H1 (cell line): Measurements from ENCODE around the gene CFAP210. TPM values are rescaled to one million over a fixed set of nuclear protein-coding genes. Genes with fewer than 3 reads are reported as not detected.

ENCODE experiments used
- CTCF ChIA-PET: fragments of 300-600 bp; sonication (Branson Sonifier 250); formaldehyde crosslinking; loops from one replicate; lab custom pipeline; 2021; ENCODE audit not compliant: partially characterized antibody; lab: Charles Lee
- POLR2A ChIA-PET: fragments of 300-600 bp; sonication (Branson Sonifier 250); formaldehyde crosslinking; loops from one replicate; lab custom pipeline; 2021; ENCODE audit warnings: inconsistent platforms; ENCODE audit not compliant: partially characterized antibody; lab: Charles Lee
- DNase-seq, 2 experiments: peaks; one replicate each; pipeline versions ENCODE4 v3.0.0 to v3.0.0-alpha.2; 2010 to 2022; ENCODE audit warnings: low spot score in 2 of 2, low read depth in 1 of 2, mixed read lengths in 1 of 2
- FAIRE-seq: peaks from 2 replicates; lab custom pipeline; 2011; peaks lifted over from hg19 to GRCh38; lab: Jason Lieb, UNC
- H2AFZ ChIP-seq: 2 replicates; pipeline ENCODE4 v1.8.1; 2012; ENCODE audit warnings: low read length, inconsistent platforms
- H2AK5ac ChIP-seq: 2 replicates; pipeline ENCODE4 v1.6.1; 2013; ENCODE audit warnings: low read depth, low read length
- H2BK120ac ChIP-seq: replicated peaks from 2 replicates; pipeline ENCODE3; 2013; ENCODE audit warnings: low read depth, low read length, inconsistent platforms
- H2BK12ac ChIP-seq: 2 replicates; pipeline ENCODE4 v1.6.1; 2013; ENCODE audit warnings: low read depth, low read length
- H2BK15ac ChIP-seq: 2 replicates; pipeline ENCODE4 v1.6.1; 2013; ENCODE audit warnings: low read length
- H2BK20ac ChIP-seq: 2 replicates; pipeline ENCODE4 v1.6.1; 2013; ENCODE audit warnings: low read length
- H2BK5ac ChIP-seq: 2 replicates; pipeline ENCODE4 v1.6.1; 2013; ENCODE audit warnings: low read depth, low read length
- H3K14ac ChIP-seq: 2 replicates; pipeline ENCODE4 v1.6.1; 2013; ENCODE audit warnings: inconsistent platforms; ENCODE audit not compliant: insufficient read length
- H3K18ac ChIP-seq: 2 replicates; pipeline ENCODE4 v1.6.1; 2013; ENCODE audit warnings: low read length; ENCODE audit errors: extremely low read depth
- H3K23ac ChIP-seq: 2 replicates; pipeline ENCODE4 v1.6.1; 2013; ENCODE audit warnings: inconsistent platforms; ENCODE audit not compliant: insufficient read length
- H3K23me2 ChIP-seq: 2 replicates; pipeline ENCODE4 v1.6.1; 2013; ENCODE audit warnings: low read depth, low read length
- H3K27ac ChIP-seq: 2 replicates; pipeline ENCODE4 v1.6.1; 2011; ENCODE audit warnings: low read depth, low read length, inconsistent platforms
- H3K27me3 ChIP-seq, 4 experiments: replicated peaks in 1 of 4; 1 replicate in 1 of 4; 2 replicates in 3 of 4; pipeline versions ENCODE4 v1.6.1 to v1.8.1; 2011 to 2013; ENCODE audit warnings: low read length in 3 of 4, mild to moderate bottlenecking in 3 of 4, inconsistent platforms in 2 of 4, mixed read lengths in 2 of 4, moderate library complexity in 1 of 4; ENCODE audit not compliant: control insufficient read depth in 3 of 4, insufficient read depth in 3 of 4; ENCODE audit errors: extremely low read depth in 1 of 4
- H3K36me3 ChIP-seq, 4 experiments: 2 replicates each; pipeline versions ENCODE4 v1.6.1 to v1.8.1; 2011 to 2013; ENCODE audit warnings: mild to moderate bottlenecking in 4 of 4, low read length in 3 of 4, moderate library complexity in 2 of 4, control low read depth in 1 of 4, inconsistent platforms in 1 of 4; ENCODE audit not compliant: insufficient read depth in 4 of 4, control insufficient read depth in 2 of 4
- H3K4ac ChIP-seq: replicated peaks from 2 replicates; pipeline ENCODE3; 2013; ENCODE audit warnings: low read length, low read depth, mixed read lengths, inconsistent platforms; ENCODE audit not compliant: insufficient read length
- H3K4me1 ChIP-seq, 4 experiments: replicated peaks in 1 of 4; 1 replicate in 1 of 4; 2 replicates in 3 of 4; pipeline versions ENCODE4 v1.6.1 to v1.8.1; 2011 to 2013; ENCODE audit warnings: low read length in 3 of 4, inconsistent platforms in 2 of 4, mixed read lengths in 1 of 4; ENCODE audit not compliant: insufficient read depth in 4 of 4, control insufficient read depth in 3 of 4
- H3K4me2 ChIP-seq, 2 experiments: 2 replicates each; pipeline versions ENCODE4 v1.6.1 to v1.8.1; 2011 to 2013; ENCODE audit warnings: low read depth in 2 of 2, low read length in 2 of 2, control low read depth in 1 of 2, inconsistent platforms in 1 of 2, mild to moderate bottlenecking in 1 of 2; ENCODE audit not compliant: insufficient read depth in 1 of 2
- H3K4me3 ChIP-seq, 4 experiments: fragments of 200-600, 300-600 bp in 1 of 4; sonication (generic), shearing (Covaris generic), sonication (Bioruptor Twin) in 1 of 4; 2 replicates each; pipeline versions ENCODE4 v1.5.1 to v1.8.1; 2011 to 2016; ENCODE audit warnings: low read length in 4 of 4, low read depth in 3 of 4, control low read depth in 2 of 4, inconsistent platforms in 2 of 4, mild to moderate bottlenecking in 2 of 4, mixed read lengths in 1 of 4, moderate library complexity in 1 of 4; ENCODE audit not compliant: insufficient read depth in 2 of 4; ENCODE audit errors: extremely low read depth in 1 of 4
- H3K56ac ChIP-seq: replicated peaks from 2 replicates; pipeline ENCODE3; 2013; ENCODE audit warnings: low read depth, mild to moderate bottlenecking, mixed read lengths, low read length, inconsistent platforms; ENCODE audit not compliant: insufficient read length
- H3K79me1 ChIP-seq: 2 replicates; pipeline ENCODE4 v1.6.1; 2013; ENCODE audit warnings: low read depth, low read length, control low read depth
- H3K79me2 ChIP-seq, 2 experiments: 2 replicates each; pipeline versions ENCODE4 v1.6.1 to v1.8.1; 2012 to 2013; ENCODE audit warnings: low read length in 2 of 2, mild to moderate bottlenecking in 2 of 2, inconsistent platforms in 1 of 2; ENCODE audit not compliant: insufficient read depth in 2 of 2, control insufficient read depth in 1 of 2
- H3K9ac ChIP-seq, 4 experiments: replicated peaks in 1 of 4; 1 replicate in 1 of 4; 2 replicates in 3 of 4; pipeline versions ENCODE4 v1.6.1 to v1.8.1; 2011 to 2013; ENCODE audit warnings: low read depth in 3 of 4, low read length in 3 of 4, control low read depth in 2 of 4, mild to moderate bottlenecking in 2 of 4, moderate library complexity in 2 of 4, inconsistent platforms in 1 of 4; ENCODE audit errors: extremely low read depth in 1 of 4
- H3K9me3 ChIP-seq, 2 experiments: 2 replicates each; pipeline versions ENCODE4 v1.6.1 to v1.8.1; 2012 to 2013; ENCODE audit warnings: mild to moderate bottlenecking in 2 of 2, moderate library complexity in 2 of 2, control low read depth in 1 of 2, inconsistent platforms in 1 of 2, low read depth in 1 of 2, low read length in 1 of 2, mixed read lengths in 1 of 2; ENCODE audit not compliant: insufficient read depth in 2 of 2
- H4K20me1 ChIP-seq, 2 experiments: replicated peaks in 1 of 2; 2 replicates each; pipeline versions ENCODE3 to v1.8.1; 2011 to 2013; ENCODE audit warnings: inconsistent platforms in 2 of 2, low read length in 2 of 2, mild to moderate bottlenecking in 1 of 2; ENCODE audit not compliant: insufficient read depth in 2 of 2, control insufficient read depth in 1 of 2
- H4K5ac ChIP-seq: 2 replicates; pipeline ENCODE4 v1.6.1; 2013; ENCODE audit warnings: low read length, low read depth, mixed read lengths, inconsistent platforms; ENCODE audit not compliant: insufficient read length
- H4K8ac ChIP-seq: 2 replicates; pipeline ENCODE4 v1.8.0; 2013; ENCODE audit warnings: mild to moderate bottlenecking, moderate library complexity, low read length, inconsistent platforms; ENCODE audit not compliant: insufficient read depth; ENCODE audit errors: extremely low read depth
- H4K91ac ChIP-seq: replicated peaks from 2 replicates; pipeline ENCODE3; 2013; ENCODE audit warnings: low read length, mixed read lengths, inconsistent platforms; ENCODE audit not compliant: insufficient read length
- CTBP2 ChIP-seq: IDR thresholded peaks from 2 replicates; pipeline ENCODE4 v1.7.0; 2011; ENCODE audit warnings: borderline replicate concordance, mild to moderate bottlenecking, moderate library complexity, mixed read lengths, low read length; ENCODE audit not compliant: insufficient read depth, insufficient read length
- CTCF ChIP-seq, 3 experiments: IDR thresholded peaks; 1 replicate in 2 of 3; 2 replicates in 1 of 3; pipeline versions ENCODE4 v1.5.1 to v1.6.1; 2011; ENCODE audit warnings: low read length in 3 of 3, mild to moderate bottlenecking in 3 of 3, inconsistent platforms in 2 of 3, low read depth in 1 of 3, moderate library complexity in 1 of 3; ENCODE audit not compliant: insufficient read depth in 1 of 3; ENCODE audit errors: control extremely low read depth in 1 of 3
- E2F6 ChIP-seq: IDR thresholded peaks from 2 replicates; pipeline ENCODE4 v1.6.1; 2012; ENCODE audit warnings: inconsistent platforms
- EGR1 ChIP-seq: IDR thresholded peaks from 2 replicates; pipeline ENCODE4 v1.6.1; 2011; ENCODE audit warnings: low read depth, low read length, borderline replicate concordance
- JUN ChIP-seq: IDR thresholded peaks from 2 replicates; pipeline ENCODE4 v1.6.1; 2011; ENCODE audit warnings: low read depth, mild to moderate bottlenecking, improper control_type of control experiment, low read length
- RAD21 ChIP-seq, 2 experiments: IDR thresholded peaks in 1 of 2; conservative IDR thresholded peaks in 1 of 2; 2 replicates each; pipeline ENCODE4 v1.6.1; 2011; ENCODE audit warnings: low read depth in 2 of 2, low read length in 2 of 2, improper control_type of control experiment in 1 of 2, inconsistent platforms in 1 of 2, mild to moderate bottlenecking in 1 of 2, moderate library complexity in 1 of 2
- SIRT6 ChIP-seq: IDR thresholded peaks from one replicate; pipeline ENCODE4 v1.7.1; 2012; ENCODE audit warnings: low read length, inconsistent platforms
- SP1 ChIP-seq: IDR thresholded peaks from 2 replicates; pipeline ENCODE4 v1.6.1; 2011; ENCODE audit warnings: low read depth, low read length
- TBP ChIP-seq: IDR thresholded peaks from 2 replicates; pipeline ENCODE4 v1.6.1; 2011; ENCODE audit warnings: low read depth, low read length, improper control_type of control experiment
- USF2 ChIP-seq: IDR thresholded peaks from 2 replicates; pipeline ENCODE4 v1.6.1; 2011; ENCODE audit warnings: low read length, improper control_type of control experiment
- WGBS, 2 experiments: shearing (Covaris generic) in 1 of 2; methylation state at CpG; one replicate each; pipeline versions ENCODE4 v1.1.6 to v1.1.7; 2013 to 2015; ENCODE audit warnings: low lambda C conversion rate in 2 of 2, mixed read lengths in 2 of 2, inconsistent platforms in 1 of 2, low coverage in 1 of 2, missing lambda C conversion rate in 1 of 2; ENCODE audit not compliant: insufficient replicate concordance in 2 of 2, insufficient coverage in 1 of 2, insufficient read length in 1 of 2; ENCODE audit errors: extremely low coverage in 1 of 2, missing lambda C conversion rate in 1 of 2; 5-methylcytosine and 5-hydroxymethylcytosine counted together
- polyA plus RNA-seq, 7 experiments: library from polyadenylated mRNA; depleted of rRNA in 3 of 7; stranded (reverse) in 5 of 7; unstranded in 2 of 7; fragments of >200 nt in 5 of 7; fragments of 200-250 nt in 2 of 7; gene quantifications; 1 replicate in 5 of 7; 2 replicates in 1 of 7; 4 replicates in 1 of 7; pipeline versions ENCODE4 v1.2.1 to v1.2.3, GENCODE V29; 2011 to 2013; ENCODE audit warnings: missing spikeins in 2 of 7, mixed read lengths in 2 of 7
- total RNA-seq: library from RNA; stranded (reverse); fragmentation: NEBNext Ultra II Directional; extraction: Animal tissue kit (Norgen Biotek cat#: 25700); gene quantifications from 2 replicates; pipeline ENCODE4 v1.2.1, GENCODE V29; 2021

CFAP210 gene
- total and polyA plus RNA-seq, 2 of the 8 experiments (the other 6 are each of a cell fraction or from before 2014, with no cell fraction given), result 0.06 to 0.37 TPM

GRCh38 chr2:169673106-169673505 lies 21.1 kb downstream of the CFAP210 start:
- Histone ChIP-seq H2BK5ac (no peak overlapping the region), H3K23ac (no peak overlapping the region), H4K5ac (no peak overlapping the region), H3K9me3 (no peaks in the 10 kb centered on the region; a peak in 1 of 4 replicates), H3K56ac (no peak overlapping the region), H3K4ac (no peak overlapping the region), H4K20me1 (no peaks in the 10 kb centered on the region), H4K91ac (no peak overlapping the region), H2AK5ac (no peak overlapping the region), H2BK20ac (no peak overlapping the region), H3K27ac (no peak overlapping the region), H2AFZ (no peak overlapping the region), H3K4me1 (no peaks in the 10 kb centered on the region), H3K36me3 (no peaks in the 10 kb centered on the region), H3K79me1 (no peaks in the 10 kb centered on the region), H3K9ac (no peak overlapping the region), H3K79me2 (no peaks in the 10 kb centered on the region), H2BK12ac (no peak overlapping the region), H3K14ac (no peak overlapping the region), H2BK120ac (no peak overlapping the region), H3K27me3 (no peaks in the 10 kb centered on the region), H3K23me2 (no peaks in the 10 kb centered on the region; the same call in 1 of the 2 replicates), H4K8ac (no peak overlapping the region), H3K4me2 (no peak overlapping the region), H2BK15ac (no peak overlapping the region), H3K18ac (no peak overlapping the region), H3K4me3 (no peak overlapping the region)
- 91% methylated on average over 3 of the region's 3 CpGs; no CpG with 5 or more reads in 1 of the 2 experiments for WGBS, 2 experiments
- FAIRE-seq (no peak), DNase-seq (no peak)
- ChIA-PET POLR2A (no interaction called here), CTCF (interaction anchor here (1.3 kb wide), 1 partner anchor 38 kb away, joined by 4 read pairs; no protein-coding TSS in a partner anchor)
- TF ChIP-seq CTBP2 (no peak), SIRT6 (no peak), CTCF (IDR thresholded peaks at IDR 0.05; ENCODE audit: control extremely low read depth in 1 of 3, insufficient read depth in 1 of 3, low read depth in 1 of 3, low read length in 3 of 3) (no peak), EGR1 (no peak), E2F6 (no peak), JUN (no peak), RAD21 (IDR thresholded peaks at IDR 0.05 in 1 of 2, conservative IDR thresholded peaks at IDR 0.05 in 1 of 2; ENCODE audit: low read depth in 2 of 2, low read length in 2 of 2) (no peak), TBP (no peak), SP1 (no peak), USF2 (no peak)
